Esophagus (tissue), 2 donors: ENCODE results near the gene EFEMP1. TPM values are rescaled to one million over a fixed set of nuclear protein-coding genes. Genes with fewer than 3 reads are reported as not detected.

Experiments
- H3K27ac ChIP-seq, 2 donors: one replicate each; pipeline ENCODE4 v1.5.1; 2013; ENCODE audit warnings: low read depth in 2 of 2, mild to moderate bottlenecking in 2 of 2, inconsistent platforms in 1 of 2, low read length in 1 of 2, moderate library complexity in 1 of 2
- H3K27me3 ChIP-seq, 2 donors: one replicate each; pipeline ENCODE4 v1.6.1; 2013; ENCODE audit warnings: low read length in 2 of 2, control low read depth in 1 of 2, mild to moderate bottlenecking in 1 of 2; ENCODE audit not compliant: insufficient read depth in 2 of 2, control insufficient read depth in 1 of 2
- H3K36me3 ChIP-seq, 2 donors: one replicate each; pipeline ENCODE4 v1.6.1; 2013; ENCODE audit warnings: low read length in 1 of 2; ENCODE audit not compliant: control insufficient read depth in 2 of 2, insufficient read depth in 2 of 2
- H3K4me1 ChIP-seq, 2 donors: one replicate each; pipeline ENCODE4 v1.6.1; 2013; ENCODE audit warnings: low read length in 1 of 2; ENCODE audit not compliant: control insufficient read depth in 2 of 2, insufficient read depth in 2 of 2
- H3K4me3 ChIP-seq, 2 donors: one replicate each; pipeline ENCODE4 v1.5.1; 2013; ENCODE audit warnings: low read length in 2 of 2, mild to moderate bottlenecking in 2 of 2, low read depth in 1 of 2, moderate library complexity in 1 of 2
- H3K9me3 ChIP-seq, 2 donors: one replicate each; pipeline ENCODE4 v1.6.1; 2013; ENCODE audit warnings: mild to moderate bottlenecking in 2 of 2, low read depth in 1 of 2, low read length in 1 of 2, moderate library complexity in 1 of 2; ENCODE audit not compliant: control insufficient read depth in 2 of 2, insufficient read depth in 1 of 2
- WGBS, 2 donors: extraction: QIAGEN DNeasy Blood & Tissue Kit; methylation state at CpG; one replicate each; pipeline ENCODE4 v1.1.7; 2013; 5-methylcytosine and 5-hydroxymethylcytosine counted together
- polyA plus RNA-seq, 2 donors: library from polyadenylated mRNA; stranded (reverse); fragments of 200-250 nt; gene quantifications; one replicate each; pipeline ENCODE4 v1.2.3, GENCODE V29; 2013
- donor health status: healthy with polysubstance abuse.
- donor health status: Bipolar disorder and iron deficiency.

EFEMP1 gene
- polyA plus RNA-seq, 2 donors: 5.9 to 19.1 TPM

DNA sequence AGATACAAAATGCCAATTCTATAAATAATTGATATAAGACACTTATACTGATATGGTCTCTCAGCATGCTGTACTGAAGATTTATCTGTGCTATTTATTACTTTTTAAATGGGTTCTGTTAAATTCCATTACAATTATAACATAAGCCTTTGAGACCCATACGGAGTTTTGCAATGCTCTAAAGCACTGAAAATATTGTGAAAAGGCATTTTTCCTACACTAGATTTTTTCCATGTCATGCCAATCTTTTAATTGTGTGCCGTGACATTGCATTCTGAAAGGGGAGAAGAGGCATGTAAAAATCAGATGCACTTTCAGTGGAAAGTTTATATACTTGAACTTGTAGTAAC lies 46.5 kb downstream of the EFEMP1 start:
- H3K27ac ChIP-seq: no peak overlapping the region
- no peaks in the 10 kb centered on the region for H3K36me3 ChIP-seq
- H3K9me3 ChIP-seq: no peaks in the 10 kb centered on the region
- H3K27me3 ChIP-seq: no peaks in the 10 kb centered on the region
- H3K4me1 ChIP-seq: no peaks in the 10 kb centered on the region
- 78 to 79% methylated on average over 2 of the region's 2 CpGs for WGBS, 2 donors
- no peak overlapping the region for H3K4me3 ChIP-seq

- no peaks in the 10 kb centered on the region for H3K4me1 ChIP-seq
- WGBS, 2 donors: 67 to 74% methylated on average over 6 of the region's 6 CpGs
- H3K27me3 ChIP-seq: no peaks in the 10 kb centered on the region
- no peaks in the 10 kb centered on the region for H3K9me3 ChIP-seq
- no peak overlapping the region for H3K27ac ChIP-seq
- no peaks in the 10 kb centered on the region for H3K36me3 ChIP-seq
- no peak overlapping the region for H3K4me3 ChIP-seq
Observed at GRCh38 chr2:55876429-55877086, 47.0 kb downstream of the EFEMP1 start.

DNA sequence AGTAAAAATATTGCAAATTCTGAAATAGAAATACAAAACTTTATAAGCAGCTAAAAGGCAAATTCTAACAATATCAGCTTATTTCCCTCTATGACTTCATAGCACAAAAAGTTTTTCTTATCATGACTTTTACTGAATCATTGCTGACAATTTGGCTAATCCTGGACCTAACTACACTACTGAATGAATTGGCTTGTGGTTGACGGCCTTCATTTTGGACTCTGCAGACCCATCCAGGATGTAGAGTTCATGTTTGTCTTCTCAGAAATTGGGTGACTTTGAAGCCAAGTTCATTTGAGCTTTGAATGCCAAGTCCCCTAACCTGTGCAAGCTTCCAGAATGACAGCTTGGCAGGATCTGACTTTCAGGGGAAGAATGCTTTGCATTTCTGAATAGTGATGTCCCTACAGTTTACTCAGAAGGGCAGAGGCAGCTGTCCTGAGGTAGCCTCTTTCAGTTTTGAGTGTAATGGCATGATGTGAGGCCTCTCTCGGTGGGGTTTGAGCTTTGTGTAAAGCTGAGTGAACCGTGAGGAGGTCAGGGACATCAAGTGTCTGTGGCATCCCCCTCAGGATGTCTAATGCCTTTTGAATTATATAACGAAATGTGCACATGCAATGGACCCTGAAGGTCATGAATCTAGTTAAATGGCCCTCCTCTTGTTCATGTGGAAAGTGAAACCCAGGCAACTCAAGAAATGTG lies 48.0 kb downstream of the EFEMP1 start:
- Histone ChIP-seq H3K36me3 (no peaks in the 10 kb centered on the region), H3K4me3 (no peak overlapping the region), H3K4me1 (no peaks in the 10 kb centered on the region), H3K9me3 (no peaks in the 10 kb centered on the region), H3K27me3 (no peaks in the 10 kb centered on the region), H3K27ac (no peak overlapping the region)
- 77 to 88% methylated on average over 4 of the region's 4 CpGs for WGBS, 2 donors

- WGBS, 2 donors: 91 to 93% methylated on average over 2 of the region's 2 CpGs
- H3K9me3 ChIP-seq: no peaks in the 10 kb centered on the region
- no peaks in the 10 kb centered on the region for H3K27me3 ChIP-seq
- no peaks in the 10 kb centered on the region for H3K36me3 ChIP-seq
- no peak overlapping the region for H3K27ac ChIP-seq
- H3K4me3 ChIP-seq: no peak overlapping the region
- H3K4me1 ChIP-seq: no peaks in the 10 kb centered on the region
Observed at GRCh38 chr2:55874338-55874737, 49.2 kb downstream of the EFEMP1 start.

DNA sequence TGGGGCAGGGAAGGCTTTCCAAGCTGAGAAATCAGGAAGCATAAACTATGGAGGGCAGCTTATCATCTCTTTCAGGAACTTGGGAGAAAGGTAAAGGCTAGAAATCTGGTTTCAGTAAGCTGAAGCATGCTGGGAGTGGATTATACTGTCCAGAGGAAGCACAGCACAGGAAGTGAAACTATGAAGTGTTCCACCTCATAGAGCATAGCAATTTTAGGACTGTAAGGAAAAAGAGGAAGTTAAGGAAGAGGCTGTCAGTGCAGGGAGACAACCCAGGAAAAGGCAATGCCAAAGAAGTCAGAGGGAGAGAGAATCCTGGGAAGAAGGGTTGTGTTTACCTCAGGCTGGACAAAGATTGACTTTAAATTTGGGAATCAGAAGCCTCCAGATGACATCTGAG lies 51.9 kb downstream of the EFEMP1 start:
- no peak overlapping the region for H3K4me3 ChIP-seq
- H3K9me3 ChIP-seq: no peaks in the 10 kb centered on the region
- no peaks in the 10 kb centered on the region for H3K36me3 ChIP-seq
- H3K4me1 ChIP-seq: no peaks in the 10 kb centered on the region
- H3K27ac ChIP-seq: no peak overlapping the region
- H3K27me3 ChIP-seq: no peaks in the 10 kb centered on the region

DNA sequence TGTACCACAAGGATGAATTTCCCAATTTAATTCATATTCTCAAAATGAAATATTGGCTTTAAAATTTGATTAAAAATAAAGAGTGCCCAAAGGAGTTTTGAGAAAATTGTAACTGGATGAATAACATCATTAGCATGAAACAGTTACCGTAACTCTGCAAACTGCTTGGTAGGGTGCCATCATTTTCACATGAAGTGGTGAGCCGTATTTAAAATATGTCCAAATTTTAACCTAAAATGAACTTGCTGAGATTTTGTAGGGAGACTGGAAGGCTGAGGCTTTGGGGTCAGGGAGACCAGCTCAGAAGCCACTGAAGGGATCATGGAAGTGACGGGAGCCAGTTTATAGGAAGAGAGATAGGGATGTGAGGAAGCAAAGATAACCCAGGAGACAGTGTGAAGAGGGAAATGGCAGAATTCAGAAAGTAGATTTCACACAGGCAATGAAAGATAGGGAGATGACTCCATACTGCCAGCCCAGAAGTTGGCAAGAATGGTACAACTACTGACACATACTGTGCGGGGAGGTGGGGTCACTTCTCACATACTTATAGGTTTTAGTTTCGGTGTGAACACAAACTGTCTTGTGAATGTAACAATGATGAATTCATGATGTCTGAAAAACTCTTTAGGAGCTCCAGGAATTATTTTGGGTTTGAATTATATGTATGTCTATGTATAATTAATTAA lies 53.8 kb downstream of the EFEMP1 start:
- Histone ChIP-seq H3K27ac (no peak overlapping the region), H3K4me1 (no peaks in the 10 kb centered on the region)
- 88 to 91% methylated on average over 5 of the region's 5 CpGs for WGBS, 2 donors

DNA sequence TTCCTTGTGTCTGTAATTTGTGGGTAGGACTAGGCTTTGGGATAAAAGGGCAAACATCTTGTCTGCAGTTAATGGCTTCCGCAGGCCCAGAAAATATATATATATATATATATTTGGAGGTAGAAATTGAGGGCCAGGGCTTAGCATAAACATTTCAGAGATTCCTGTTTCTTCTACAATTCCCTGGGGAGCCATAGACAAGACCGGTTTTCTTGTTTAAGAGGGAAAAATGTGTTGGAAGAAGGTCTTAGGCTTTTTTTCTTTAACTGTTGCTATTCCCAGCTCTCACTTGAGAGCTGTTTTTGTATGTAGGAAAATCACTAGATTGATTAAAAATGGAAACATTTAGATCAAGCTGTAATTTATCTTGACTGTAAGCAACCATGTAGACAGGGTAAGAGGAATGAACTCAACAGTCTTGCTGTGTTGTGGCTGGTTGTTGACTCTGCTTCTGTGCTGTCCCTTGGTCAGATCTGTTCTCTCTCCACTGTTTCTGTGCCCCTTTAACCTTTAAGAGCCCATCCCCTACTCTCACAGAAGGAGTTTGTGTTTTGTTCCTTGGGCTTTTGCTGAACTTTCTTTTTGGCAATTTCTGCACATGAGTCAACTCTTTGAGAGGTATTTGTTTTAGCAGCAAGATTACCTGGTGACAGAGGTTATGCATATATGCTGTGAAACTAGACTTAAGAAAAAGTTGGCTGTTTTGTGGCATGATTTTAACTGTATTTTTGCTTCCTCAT lies 58.3 kb downstream of the EFEMP1 start:
- Histone ChIP-seq H3K9me3 (no peaks in the 10 kb centered on the region), H3K27ac (no peak overlapping the region), H3K4me3 (no peak overlapping the region), H3K27me3 (no peaks in the 10 kb centered on the region), H3K4me1 (no peaks in the 10 kb centered on the region), H3K36me3 (no peaks in the 10 kb centered on the region)
- 73 to 80% methylated on average over 2 of the region's 2 CpGs for WGBS, 2 donors

More for the DNA sequence above, 53.8 kb downstream of the EFEMP1 start:
- no peaks in the 10 kb centered on the region for H3K27me3 ChIP-seq
- no peaks in the 10 kb centered on the region for H3K9me3 ChIP-seq
- H3K36me3 ChIP-seq: no peaks in the 10 kb centered on the region
- H3K4me3 ChIP-seq: no peak overlapping the region

DNA sequence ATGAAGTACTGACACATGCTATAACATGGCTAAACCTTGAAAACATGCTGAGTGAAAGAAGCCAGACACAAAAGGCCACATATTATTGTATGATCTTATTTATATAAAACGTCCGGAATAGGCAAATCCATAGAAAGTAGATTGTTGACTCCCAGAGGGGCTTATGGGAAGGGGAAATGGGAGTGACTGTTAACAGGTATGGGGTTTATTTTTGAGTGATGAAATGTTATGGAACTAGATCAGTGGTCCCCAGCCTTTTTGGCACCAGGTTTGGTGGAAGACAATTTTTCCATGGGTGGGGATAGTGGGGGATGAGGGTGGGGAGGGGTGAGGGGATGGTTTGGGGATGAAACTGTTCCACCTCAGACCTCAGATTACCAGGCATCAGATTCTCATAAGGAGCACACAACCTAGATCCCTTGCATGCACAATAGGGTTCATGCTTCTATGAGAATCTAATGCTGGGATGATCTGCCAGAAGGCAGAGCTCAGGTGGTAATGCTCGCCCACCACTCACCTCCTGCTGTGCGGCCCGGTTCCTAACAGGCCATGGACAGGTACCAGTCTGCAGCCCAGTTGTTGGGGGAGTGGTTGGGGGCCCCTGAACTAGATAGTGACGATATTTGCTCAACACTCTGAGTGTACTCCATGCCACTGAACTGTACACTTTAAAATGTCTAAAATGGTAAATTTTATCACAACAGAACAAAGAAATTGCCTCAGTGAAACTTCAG lies 59.1 kb downstream of the EFEMP1 start:
- 87 to 89% methylated on average over 6 of the region's 6 CpGs for WGBS, 2 donors
- H3K27ac ChIP-seq: no peak overlapping the region
- H3K4me3 ChIP-seq: no peak overlapping the region
- no peaks in the 10 kb centered on the region for H3K27me3 ChIP-seq
- no peaks in the 10 kb centered on the region for H3K36me3 ChIP-seq
- H3K4me1 ChIP-seq: no peaks in the 10 kb centered on the region
- H3K9me3 ChIP-seq: no peaks in the 10 kb centered on the region
